Measurements from ENCODE around the gene LRRC10B.

LRRC10B gene

GRCh38 chr11:61509043-61510029 lies 787 bp downstream of the LRRC10B start:
- DNase-seq (ENCODE audit: low read depth), result peak; percentile 12

- no peak for DNase-seq (ENCODE audit: low read depth)
Measured at GRCh38 chr11:61510166-61510919, 1.8 kb downstream of the LRRC10B start.

GRCh38 chr11:61510974-61511373 lies 2.4 kb downstream of the LRRC10B start:
- DNase-seq (ENCODE audit: low read depth), result no peak

- DNase-seq (ENCODE audit: low read depth), result no peak
Measured at GRCh38 chr11:61511383-61511782, 2.8 kb downstream of the LRRC10B start.

GRCh38 chr11:61512435-61512834 lies 3.9 kb downstream of the LRRC10B start:
- no peak for DNase-seq (ENCODE audit: low read depth)

- no peak for DNase-seq (ENCODE audit: low read depth)
Measured at GRCh38 chr11:61513143-61513765, 4.7 kb downstream of the LRRC10B start.

GRCh38 chr11:61514050-61514917 lies 5.7 kb downstream of the LRRC10B start:
- DNase-seq (ENCODE audit: low read depth), result no peak

GRCh38 chr11:61515686-61516085 lies 7.1 kb downstream of the LRRC10B start:
- no peak for DNase-seq (ENCODE audit: low read depth)

GRCh38 chr11:61516191-61516590 lies 7.6 kb downstream of the LRRC10B start:
- no peak for DNase-seq (ENCODE audit: low read depth)

- no peak for DNase-seq (ENCODE audit: low read depth)
Measured at GRCh38 chr11:61516675-61517572, 8.4 kb downstream of the LRRC10B start.

GRCh38 chr11:61518032-61518795 lies 9.7 kb downstream of the LRRC10B start:
- no peak for DNase-seq (ENCODE audit: low read depth)

GRCh38 chr11:61522881-61523280 lies 14.3 kb downstream of the LRRC10B start:
- no peak for DNase-seq (ENCODE audit: low read depth)

GRCh38 chr11:61524446-61524845 lies 15.9 kb downstream of the LRRC10B start:
- DNase-seq (ENCODE audit: low read depth), result no peak

GRCh38 chr11:61524963-61525587 lies 16.5 kb downstream of the LRRC10B start:
- no peak for DNase-seq (ENCODE audit: low read depth)

- DNase-seq (ENCODE audit: low read depth), result no peak
Measured at GRCh38 chr11:61526229-61526628, 17.7 kb downstream of the LRRC10B start.

- DNase-seq (ENCODE audit: low read depth), result no peak
Measured at GRCh38 chr11:61526956-61527731, 18.6 kb downstream of the LRRC10B start.

- no peak for DNase-seq (ENCODE audit: low read depth)
Measured at GRCh38 chr11:61528114-61528513, 19.6 kb downstream of the LRRC10B start.

GRCh38 chr11:61529537-61530225 lies 21.1 kb downstream of the LRRC10B start:
- no peak for DNase-seq (ENCODE audit: low read depth)
